ENCODE measurements around the gene FAM53B.

- TF ChIP-seq USF1 (IDR thresholded peaks at IDR 0.05; ENCODE audit: borderline replicate concordance, low read depth), result no peak
- no peak for TF ChIP-seq MEF2A (IDR thresholded peaks at IDR 0.05; ENCODE audit: borderline replicate concordance, low read depth)
- no peak for TF ChIP-seq CTCF (IDR thresholded peaks at IDR 0.05)
- no peak for TF ChIP-seq TEAD4 (IDR thresholded peaks at IDR 0.05; ENCODE audit: borderline replicate concordance, insufficient read depth)
- TF ChIP-seq POLR2AphosphoS5 (IDR thresholded peaks at IDR 0.05; ENCODE audit: low read depth, low read length), result no peak
- no peak for TF ChIP-seq ZBTB33 (IDR thresholded peaks at IDR 0.05; ENCODE audit: borderline replicate concordance, low read depth)
- no peak for TF ChIP-seq EZH2phosphoT487 (IDR thresholded peaks at IDR 0.05; ENCODE audit: borderline replicate concordance, low read depth)
- no peak for TF ChIP-seq RCOR1 (IDR thresholded peaks at IDR 0.05; ENCODE audit: low read length)
- TF ChIP-seq RAD21 (IDR thresholded peaks at IDR 0.05; ENCODE audit: low read length), result no peak
- no peak for TF ChIP-seq TAF1 (IDR thresholded peaks at IDR 0.05; ENCODE audit: borderline replicate concordance, low read depth, low read length)
- no peak for TF ChIP-seq CHD2 (IDR thresholded peaks at IDR 0.05; ENCODE audit: low read length, partially characterized antibody)
- no peak for TF ChIP-seq EP300 (IDR thresholded peaks at IDR 0.05; ENCODE audit: borderline replicate concordance in 1 of 2, low read depth in 1 of 2, low read length in 1 of 2)
- no peak for TF ChIP-seq JUND (IDR thresholded peaks at IDR 0.05)
- TF ChIP-seq FOXJ3 (CRISPR knock-in tag; IDR thresholded peaks at IDR 0.05), result no peak
Observed at GRCh38 chr10:124637746-124638145, 106.4 kb downstream of the FAM53B start.
